Measurements from ENCODE around the gene GGTA1.
"Not testable (repeated sequence)": the region's sequence is repeated elsewhere in the genome, so short reads cannot be mapped to it uniquely, and the experiment has no call there.

GGTA1 gene

GRCh38 chr9:121498487-121499176, 1.0 kb downstream of the GGTA1 start:
- no peak for DNase-seq

GRCh38 chr9:121498150-121498486, 1.5 kb downstream of the GGTA1 start:
- DNase-seq, result peak; percentile 66

GRCh38 chr9:121495976-121496375, 3.7 kb downstream of the GGTA1 start:
- DNase-seq, result no peak

- DNase-seq, result no peak
Measured at GRCh38 chr9:121494192-121494591, 5.5 kb downstream of the GGTA1 start.

GRCh38 chr9:121491111-121491510, 8.5 kb downstream of the GGTA1 start:
- DNase-seq, result no peak

GRCh38 chr9:121489344-121489743, 10.3 kb downstream of the GGTA1 start:
- no peak for DNase-seq

- DNase-seq, result no peak
Measured at GRCh38 chr9:121486043-121486442, 13.6 kb downstream of the GGTA1 start.

- no peak for DNase-seq
Measured at GRCh38 chr9:121485623-121486022, 14.0 kb downstream of the GGTA1 start.

- no peak for DNase-seq
Measured at GRCh38 chr9:121484651-121485446, 14.8 kb downstream of the GGTA1 start.

GRCh38 chr9:121483473-121484031, 16.1 kb downstream of the GGTA1 start:
- no peak for DNase-seq

GRCh38 chr9:121483049-121483448, 16.6 kb downstream of the GGTA1 start:
- no peak for DNase-seq

GRCh38 chr9:121478816-121479676, 20.6 kb downstream of the GGTA1 start:
- DNase-seq, result no peak

GRCh38 chr9:121476156-121476555, 23.5 kb downstream of the GGTA1 start:
- no peak for DNase-seq

GRCh38 chr9:121474231-121474947, 25.3 kb downstream of the GGTA1 start:
- no peak for DNase-seq

GRCh38 chr9:121473229-121473628, 26.4 kb downstream of the GGTA1 start:
- DNase-seq, result no peak

GRCh38 chr9:121472446-121472845, 27.2 kb downstream of the GGTA1 start:
- no peak for DNase-seq

GRCh38 chr9:121466142-121466541, 33.5 kb downstream of the GGTA1 start:
- no peak for DNase-seq

- no peak for DNase-seq
Measured at GRCh38 chr9:121464968-121465367, 34.7 kb downstream of the GGTA1 start.

GRCh38 chr9:121463026-121463807, 36.4 kb downstream of the GGTA1 start:
- no peak for DNase-seq

- no peak for DNase-seq
Measured at GRCh38 chr9:121459513-121459912, 40.1 kb downstream of the GGTA1 start.

GRCh38 chr9:121458449-121458848, 41.2 kb downstream of the GGTA1 start:
- not testable (repeated sequence) for DNase-seq
